ENCODE results near the gene ZNF385C. TPM values are rescaled to one million over a fixed set of nuclear protein-coding genes. Genes with fewer than 3 reads are reported as not detected.

Gene ZNF385C
- total RNA-seq, 1 donor from 2014 or later: 0.16 TPM

- Mint-ChIP-seq H3K27ac (ENCODE audit: unreplicated experiment) (no peak overlapping the region), H3K4me1 (ENCODE audit: unreplicated experiment) (peaks cover 2% of the 10 kb centered on the region), H3K4me3 (ENCODE audit: unreplicated experiment) (no peak overlapping the region), H3K9me3 (ENCODE audit: unreplicated experiment) (no peaks in the 10 kb centered on the region), H3K27me3 (ENCODE audit: unreplicated experiment) (no peaks in the 10 kb centered on the region), H3K36me3 (ENCODE audit: unreplicated experiment) (no peaks in the 10 kb centered on the region)
- DNase-seq (ENCODE audit: extremely low spot score, unreplicated experiment): no peak
- TF ChIP-seq CTCF (IDR thresholded peaks at IDR 0.05): no peak
These were observed 35.6 kb downstream of the ZNF385C start for GRCh38 chr17:42062681-42063080.

- Mint-ChIP-seq H3K27me3 (ENCODE audit: unreplicated experiment) (no peaks in the 10 kb centered on the region), H3K4me3 (ENCODE audit: unreplicated experiment) (no peak overlapping the region), H3K9me3 (ENCODE audit: unreplicated experiment) (no peaks in the 10 kb centered on the region), H3K27ac (ENCODE audit: unreplicated experiment) (no peak overlapping the region), H3K4me1 (ENCODE audit: unreplicated experiment) (peaks cover 2% of the 10 kb centered on the region), H3K36me3 (ENCODE audit: unreplicated experiment) (no peaks in the 10 kb centered on the region)
- no peak for TF ChIP-seq CTCF (IDR thresholded peaks at IDR 0.05)
- no peak for DNase-seq (ENCODE audit: extremely low spot score, unreplicated experiment)
These were observed 36.4 kb downstream of the ZNF385C start for GRCh38 chr17:42061646-42062487.

GRCh38 chr17:42060231-42060630, 38.0 kb downstream of the ZNF385C start:
- Mint-ChIP-seq H3K36me3 (ENCODE audit: unreplicated experiment) (no peaks in the 10 kb centered on the region), H3K27me3 (ENCODE audit: unreplicated experiment) (peaks cover 5% of the 10 kb centered on the region), H3K4me3 (ENCODE audit: unreplicated experiment) (no peak overlapping the region), H3K4me1 (ENCODE audit: unreplicated experiment) (peaks cover 2% of the 10 kb centered on the region), H3K9me3 (ENCODE audit: unreplicated experiment) (no peaks in the 10 kb centered on the region), H3K27ac (ENCODE audit: unreplicated experiment) (no peak overlapping the region)
- no peak for TF ChIP-seq CTCF (IDR thresholded peaks at IDR 0.05)
- DNase-seq (ENCODE audit: extremely low spot score, unreplicated experiment): no peak

- TF ChIP-seq CTCF (IDR thresholded peaks at IDR 0.05): no peak
- Mint-ChIP-seq H3K9me3 (ENCODE audit: unreplicated experiment) (no peaks in the 10 kb centered on the region), H3K27me3 (ENCODE audit: unreplicated experiment) (peaks cover 9% of the 10 kb centered on the region), H3K4me3 (ENCODE audit: unreplicated experiment) (no peak overlapping the region), H3K36me3 (ENCODE audit: unreplicated experiment) (no peaks in the 10 kb centered on the region), H3K4me1 (ENCODE audit: unreplicated experiment) (peaks cover 2% of the 10 kb centered on the region), H3K27ac (ENCODE audit: unreplicated experiment) (no peak overlapping the region)
- no peak for DNase-seq (ENCODE audit: extremely low spot score, unreplicated experiment)
These were observed 38.5 kb downstream of the ZNF385C start for GRCh38 chr17:42059815-42060214.

GRCh38 chr17:42058063-42058462, 40.2 kb downstream of the ZNF385C start:
- Mint-ChIP-seq H3K36me3 (ENCODE audit: unreplicated experiment) (no peaks in the 10 kb centered on the region), H3K27ac (ENCODE audit: unreplicated experiment) (no peak overlapping the region), H3K27me3 (ENCODE audit: unreplicated experiment) (peaks cover 24% of the 10 kb centered on the region), H3K9me3 (ENCODE audit: unreplicated experiment) (no peaks in the 10 kb centered on the region), H3K4me1 (ENCODE audit: unreplicated experiment) (no peaks in the 10 kb centered on the region), H3K4me3 (ENCODE audit: unreplicated experiment) (no peak overlapping the region)
- DNase-seq (ENCODE audit: extremely low spot score, unreplicated experiment): no peak
- no peak for TF ChIP-seq CTCF (IDR thresholded peaks at IDR 0.05)
